ENCODE results near the gene CFAP99.

Gene CFAP99

DNA sequence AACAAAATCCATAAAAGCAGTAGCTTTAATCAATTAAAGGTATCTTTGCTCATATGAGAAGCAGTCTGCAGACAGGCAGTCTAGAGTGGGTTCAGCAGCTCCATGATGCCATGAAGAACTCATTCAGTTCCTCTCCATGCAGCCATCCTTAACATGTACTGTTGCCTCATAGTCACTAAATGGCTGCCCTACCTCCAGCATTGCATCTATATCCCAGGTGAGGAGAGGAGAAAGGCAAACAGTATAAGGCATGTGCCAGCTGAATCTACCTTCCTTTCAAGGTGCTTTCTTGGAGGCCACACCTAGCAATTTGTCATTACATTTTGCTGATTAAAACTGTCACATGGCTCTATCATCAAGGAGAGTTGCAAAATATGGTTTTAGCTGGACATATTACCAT is 13.2 kb downstream of the CFAP99 start:
- no peak for DNase-seq

DNA sequence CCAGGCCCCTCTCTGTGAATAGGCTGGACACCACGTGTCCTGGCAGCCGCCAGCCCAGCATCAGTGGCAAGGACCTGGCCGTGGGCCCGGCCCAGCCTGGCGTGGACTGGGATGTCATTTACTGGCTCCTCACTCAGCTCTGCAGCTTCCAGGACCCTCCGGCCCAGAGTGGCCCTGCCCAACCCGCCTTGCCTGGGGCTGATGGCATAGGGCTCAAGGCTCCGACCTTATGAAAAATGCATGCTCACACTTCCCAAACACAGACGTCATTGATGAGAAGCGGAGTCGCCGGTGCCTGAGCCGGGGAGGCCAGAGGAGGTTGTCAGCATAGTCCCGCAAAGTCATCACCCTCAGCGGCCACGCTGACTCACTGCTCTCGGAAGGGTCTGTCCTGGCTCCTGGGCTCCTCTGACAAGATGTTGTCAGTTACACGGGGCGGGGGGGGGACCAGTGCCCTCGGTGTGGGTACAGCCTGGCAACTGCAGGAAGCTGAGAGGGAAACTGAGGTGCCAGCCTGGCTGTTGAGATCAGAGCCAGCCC is 14.3 kb downstream of the CFAP99 start:
- DNase-seq: peak; percentile 63 to 78

DNA sequence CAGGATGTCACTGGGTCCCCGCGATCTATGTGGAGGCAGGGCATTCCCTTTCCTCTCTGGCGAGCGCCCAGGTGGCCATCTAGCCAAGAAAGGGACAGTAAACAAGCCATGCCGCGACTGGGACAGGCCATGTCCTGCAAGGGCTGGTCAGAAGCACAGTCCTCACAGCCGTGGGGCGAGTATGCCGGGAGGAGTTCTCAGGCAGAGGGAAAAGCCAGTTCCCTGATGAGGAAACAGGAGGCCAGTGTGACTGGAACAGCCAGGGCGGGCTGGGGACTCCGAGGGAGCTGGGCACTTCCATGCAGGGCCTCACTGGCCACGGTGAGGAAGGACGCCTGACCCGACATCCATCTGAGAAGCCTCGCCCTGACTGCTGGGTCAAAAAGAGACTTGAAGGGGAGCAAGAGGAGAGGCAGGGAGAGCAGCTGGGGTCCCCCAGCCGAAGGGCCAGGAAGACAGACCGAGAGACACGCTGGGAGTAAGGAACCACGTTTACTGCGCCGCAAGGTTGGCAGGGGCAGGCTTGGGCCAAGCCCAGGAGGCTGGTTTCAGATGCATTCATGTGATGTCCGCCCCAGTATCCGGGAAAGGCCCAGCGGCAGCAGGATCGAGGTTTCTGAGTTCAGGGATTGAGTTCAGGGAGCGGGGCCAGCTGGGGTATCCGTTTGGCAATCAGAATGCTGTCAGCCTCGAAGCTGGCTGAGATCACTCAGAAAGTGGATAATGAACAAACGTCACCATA is 15.0 kb downstream of the CFAP99 start:
- DNase-seq: peak in 1 of 2 donors; percentile 46

DNA sequence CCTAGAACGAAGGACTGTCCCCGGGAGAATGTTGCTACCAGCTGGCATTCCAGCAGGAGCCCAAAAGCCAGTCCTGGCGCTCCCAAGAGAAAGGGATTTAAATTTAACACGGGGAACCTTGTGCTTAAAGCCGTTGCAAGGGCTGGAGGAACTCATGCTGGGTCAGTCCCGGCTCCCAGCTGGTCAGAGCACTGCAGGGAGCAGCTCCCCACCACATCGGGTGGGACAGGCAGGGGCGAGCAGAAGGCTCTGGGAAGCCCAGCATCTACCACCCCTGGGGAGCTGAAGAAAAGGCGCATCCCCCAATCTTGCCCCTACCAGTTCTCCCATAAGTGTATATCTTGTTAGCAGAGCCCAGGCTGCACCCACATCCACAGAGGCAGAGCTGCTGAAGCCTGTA is 15.7 kb downstream of the CFAP99 start:
- DNase-seq: no peak

DNA sequence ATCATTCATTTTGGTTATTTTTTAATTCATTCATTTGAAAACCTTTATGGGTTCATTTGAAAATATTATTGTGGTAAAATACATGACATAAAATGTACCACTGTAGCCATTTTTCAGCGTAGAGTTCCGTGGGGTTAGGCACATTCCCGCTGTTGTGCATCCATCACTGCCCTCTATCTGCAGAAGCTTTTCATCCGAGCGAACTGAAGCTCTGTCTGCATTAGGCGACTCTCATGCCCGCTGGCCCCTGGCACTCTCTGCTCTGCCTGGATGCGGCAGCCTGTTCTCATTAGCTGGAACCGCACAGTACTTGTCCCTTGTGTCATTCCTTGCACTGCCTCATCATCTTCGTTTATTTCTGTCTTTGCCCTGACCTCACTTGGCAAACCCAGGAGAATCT is 17.5 kb downstream of the CFAP99 start:
- DNase-seq: peak; percentile 42 to 72

DNA sequence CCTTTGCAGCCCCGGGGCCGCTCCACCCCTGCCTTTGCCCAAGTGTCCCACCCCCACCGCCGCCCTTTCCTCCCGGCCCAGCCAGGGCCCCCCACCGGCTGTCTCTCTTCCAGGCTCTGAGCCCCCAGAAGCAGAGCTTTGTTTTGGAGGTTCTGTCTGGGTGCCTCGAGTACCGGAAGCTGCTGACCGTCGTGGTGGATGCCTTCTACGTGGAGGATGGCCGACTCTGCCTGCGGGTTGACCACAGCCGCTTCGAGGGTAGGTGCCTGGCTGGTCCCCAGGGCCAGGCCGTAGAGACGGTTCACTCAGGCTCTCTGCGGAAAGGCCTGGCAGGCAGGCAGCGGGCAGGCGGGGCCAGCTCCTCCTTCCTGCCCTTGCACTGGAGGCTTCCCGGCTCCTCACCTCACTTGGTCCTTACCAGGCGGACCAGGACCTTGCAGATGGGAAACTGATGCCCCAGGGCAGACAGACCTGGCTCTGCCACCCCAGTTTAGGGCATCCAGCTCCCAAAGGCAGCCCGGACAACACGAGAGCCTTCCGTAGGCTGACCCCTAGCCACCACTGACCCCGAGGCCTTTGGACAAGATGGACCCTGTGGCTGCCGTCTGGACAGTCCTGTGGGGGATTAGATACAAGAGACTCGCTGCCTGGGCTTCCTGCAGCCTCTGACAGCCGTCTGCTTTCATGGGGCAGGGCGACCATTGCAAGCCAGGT is 18.2 kb downstream of the CFAP99 start:
- no peak for DNase-seq

DNA sequence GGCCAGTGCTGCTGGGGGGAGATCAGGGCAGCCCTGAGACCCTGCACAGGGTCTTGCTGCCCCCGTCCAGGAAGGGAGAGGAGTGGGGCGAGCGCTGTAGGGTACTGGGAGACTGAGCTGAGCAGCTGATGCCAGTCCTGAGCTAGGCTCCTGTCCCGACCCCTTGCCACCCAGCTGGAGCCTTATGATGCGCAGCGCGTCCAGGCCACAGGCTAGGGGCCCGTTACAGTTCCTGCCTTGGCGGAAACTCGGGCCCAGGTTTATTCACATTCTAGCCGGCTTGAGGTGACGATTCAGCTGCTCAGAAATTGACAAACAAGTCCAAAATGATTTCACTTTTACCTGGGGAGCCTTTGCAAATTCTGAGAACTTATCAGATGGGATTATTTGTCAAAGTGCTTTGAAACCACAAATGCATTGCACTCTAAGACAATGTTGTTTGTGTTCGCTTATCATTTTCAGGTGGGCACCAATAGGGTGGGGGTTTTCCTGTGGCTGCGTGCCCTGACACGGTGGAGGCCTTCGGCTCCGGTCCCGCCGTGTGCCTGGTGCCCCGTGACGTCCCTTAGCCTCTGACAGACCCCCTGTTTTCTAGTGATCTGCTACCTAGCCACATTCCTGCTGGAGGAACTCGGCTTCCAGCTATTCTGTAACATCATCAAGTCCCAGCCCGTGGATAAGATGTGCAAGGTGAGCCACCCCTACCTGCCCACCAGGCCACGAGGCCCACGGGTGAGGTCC is 18.9 kb downstream of the CFAP99 start:
- no peak for DNase-seq

DNA sequence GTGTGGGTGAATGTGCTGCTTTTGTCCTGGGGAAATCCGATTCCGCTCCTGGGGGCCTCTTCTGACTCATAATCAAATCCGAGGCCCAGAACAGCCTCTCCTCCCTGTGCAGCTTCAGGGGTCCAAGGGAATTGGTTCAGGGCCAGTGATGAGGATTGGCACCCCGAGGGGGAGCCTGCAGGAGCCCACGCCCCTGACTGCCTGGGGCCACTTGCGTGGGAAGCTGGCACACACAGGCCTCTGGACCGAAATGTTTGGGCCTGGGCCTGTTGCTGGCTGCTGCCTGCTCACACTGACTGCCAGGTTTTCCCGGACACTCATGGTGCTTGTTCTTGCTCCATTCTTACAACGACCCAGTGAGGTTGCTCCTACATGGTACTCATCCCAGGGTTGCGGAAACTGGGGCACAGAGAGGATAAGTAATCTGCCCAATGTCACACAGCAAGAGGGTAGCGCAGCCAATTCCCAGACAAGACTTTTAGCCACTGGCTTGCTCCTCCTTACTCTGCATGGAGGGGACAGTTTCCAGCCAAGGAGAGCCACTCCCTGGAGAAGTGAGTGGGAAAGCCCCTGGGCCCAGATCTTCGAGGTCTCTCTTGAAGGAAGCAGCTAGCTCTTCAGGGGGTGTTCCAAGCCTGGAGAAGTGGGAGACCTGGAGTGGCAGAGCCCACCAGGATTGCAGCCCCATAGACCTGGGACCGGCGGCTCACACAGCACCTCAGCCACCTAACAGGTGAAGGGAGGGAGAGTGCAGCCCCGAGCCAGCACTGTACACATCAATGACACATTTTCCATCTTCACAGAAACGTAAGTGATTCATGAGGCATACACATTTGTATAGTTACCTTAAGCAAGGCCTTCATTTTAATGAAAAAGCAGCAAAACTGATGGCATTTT is 20.3 kb downstream of the CFAP99 start:
- DNase-seq: no peak

DNA sequence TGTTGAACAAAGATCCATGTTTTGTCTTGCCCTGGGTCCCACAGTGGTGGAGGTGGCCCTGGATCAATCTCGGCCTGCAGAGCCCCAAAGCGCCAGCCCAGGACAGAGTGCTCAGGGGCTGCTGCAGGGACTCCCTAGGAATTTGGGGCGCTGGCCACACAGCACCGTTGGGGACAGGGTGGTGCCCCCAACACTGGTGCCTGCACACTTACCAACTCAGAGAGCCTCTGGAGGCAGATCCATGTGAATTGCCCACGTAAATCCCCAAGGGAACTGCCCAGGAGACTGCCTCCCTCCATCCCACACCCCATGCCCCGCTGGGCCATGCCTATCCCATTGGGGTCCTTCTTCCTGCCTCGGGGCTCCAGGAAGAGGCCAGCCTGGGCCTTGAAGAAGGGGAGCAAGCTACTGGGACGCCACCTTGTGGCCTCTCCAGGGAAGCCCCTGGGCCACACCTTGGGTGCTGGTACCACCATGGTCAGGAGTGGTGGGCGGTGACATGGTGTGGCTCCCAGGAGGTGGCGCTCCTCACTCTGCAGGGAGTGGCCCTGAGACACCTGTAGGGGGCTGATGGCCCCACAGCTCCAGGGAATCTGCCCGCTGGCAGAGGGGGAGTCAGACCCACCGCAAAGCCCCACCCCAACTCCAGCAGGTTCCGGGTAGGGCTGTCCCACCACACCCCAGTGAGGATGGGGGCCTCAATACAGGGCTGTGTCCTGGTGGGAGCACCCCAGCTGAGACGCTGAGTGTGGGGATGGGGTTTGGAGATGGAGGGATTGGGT is 22.8 kb downstream of the CFAP99 start:
- no peak for DNase-seq

DNA sequence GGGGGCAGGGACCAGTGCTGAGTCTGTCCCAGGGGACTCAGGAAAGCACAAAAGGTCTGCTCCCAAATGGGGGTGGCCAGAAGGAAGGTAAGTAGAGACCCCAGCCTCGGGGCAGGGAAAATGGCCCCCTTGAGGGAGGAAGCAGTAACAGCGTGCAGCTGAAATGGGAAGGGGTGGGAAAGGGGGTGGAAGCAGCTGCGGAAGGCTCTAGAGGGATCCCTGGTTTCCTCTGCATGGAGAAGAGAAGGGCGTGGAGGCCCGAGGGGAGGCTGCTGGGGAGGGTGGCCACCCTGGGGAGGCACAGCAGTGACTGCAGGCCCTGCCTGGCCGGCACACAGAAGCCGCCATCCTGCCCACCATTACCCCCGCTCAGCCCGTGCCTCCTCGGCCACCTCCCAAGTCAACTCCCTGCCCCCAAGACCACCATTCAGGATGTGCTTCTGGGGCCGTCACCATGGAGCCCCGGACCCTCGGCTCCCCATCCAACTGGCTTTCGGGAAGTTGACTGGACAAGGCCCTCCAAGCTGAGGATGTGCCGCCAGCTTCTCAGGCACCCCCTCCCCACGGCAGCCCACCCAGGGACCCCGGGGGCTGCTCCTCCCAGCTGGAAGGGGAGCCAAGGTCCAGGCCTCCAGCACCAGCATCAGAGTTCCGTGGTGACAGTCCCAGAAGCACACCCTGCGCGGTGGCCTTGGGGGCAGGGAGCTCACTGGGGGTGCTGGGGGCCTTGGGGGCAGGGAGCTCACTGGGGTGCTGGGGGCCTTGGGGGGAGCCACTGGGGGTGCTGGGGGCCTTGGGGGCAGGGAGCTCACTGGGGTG is 23.6 kb downstream of the CFAP99 start:
- no peak for DNase-seq

DNA sequence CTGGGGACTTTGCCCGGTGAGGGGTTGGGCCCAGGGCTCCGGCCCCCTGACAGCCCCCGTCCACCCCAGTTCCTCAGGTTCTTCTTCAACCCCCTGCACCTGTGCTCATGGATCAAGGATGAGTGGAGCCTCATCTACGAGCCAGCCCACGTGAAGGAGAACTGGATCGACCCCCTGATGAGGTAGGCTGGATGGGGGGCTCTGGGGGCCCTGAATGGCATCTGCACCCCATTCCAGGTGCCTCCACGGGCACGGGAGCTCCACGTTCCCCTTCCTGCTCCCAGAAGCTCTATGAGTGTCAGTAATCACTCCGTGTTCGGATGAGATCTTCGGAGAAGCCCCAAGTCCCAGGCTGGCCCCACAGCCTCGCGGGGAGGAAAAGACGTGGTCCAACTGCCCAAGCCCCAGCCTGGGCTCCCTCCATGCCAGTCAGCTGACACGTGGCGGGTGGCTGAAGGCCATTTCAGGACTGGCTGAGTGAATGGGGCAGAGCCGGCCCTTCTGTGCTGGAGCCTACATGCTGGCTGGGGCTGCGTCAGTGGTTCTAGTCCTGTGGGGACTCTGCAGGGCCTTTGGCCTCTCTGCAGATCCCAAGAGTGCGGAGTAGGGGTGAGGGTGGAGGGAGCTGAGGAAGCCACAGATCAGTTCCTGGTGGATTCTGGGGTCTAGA is 24.4 kb downstream of the CFAP99 start:
- no peak for DNase-seq

DNA sequence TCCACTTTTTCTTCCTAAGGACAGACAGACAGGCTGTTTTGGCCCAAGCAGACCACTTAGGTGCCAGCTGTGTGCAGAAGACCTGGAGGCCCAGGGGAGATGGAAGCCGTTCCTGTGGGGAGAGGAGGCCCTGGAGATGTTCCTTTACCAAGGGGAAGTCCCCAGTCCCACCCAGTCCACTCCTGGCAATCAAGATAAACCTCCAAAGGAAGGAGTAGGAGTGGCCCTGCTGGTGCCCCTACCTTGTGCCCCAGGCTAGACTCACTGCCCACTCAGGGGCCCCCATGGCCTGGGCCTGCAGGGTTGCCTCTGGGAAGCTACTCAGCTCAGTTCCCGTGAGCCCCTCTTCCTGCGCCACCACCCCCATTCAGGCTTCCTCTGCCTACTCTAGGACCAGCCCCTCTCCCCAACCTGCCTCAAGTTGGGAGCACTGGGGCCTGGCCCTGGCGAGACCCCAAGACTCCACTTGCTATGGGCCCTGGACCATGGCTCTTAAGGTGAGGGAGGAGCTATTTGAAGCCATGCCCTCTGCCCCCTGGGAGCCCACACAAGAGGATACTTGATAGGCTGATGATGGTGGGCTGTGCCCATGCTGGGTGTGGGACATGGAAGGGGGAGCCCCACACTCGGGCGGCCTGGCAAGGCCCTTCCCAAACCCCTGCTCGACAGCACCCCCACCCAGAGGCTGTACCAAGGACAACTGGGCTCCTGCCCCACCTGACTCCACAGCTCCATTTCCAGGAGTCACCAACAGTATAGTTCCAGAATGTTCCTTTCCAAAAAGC is 25.4 kb downstream of the CFAP99 start:
- no peak for DNase-seq

DNA sequence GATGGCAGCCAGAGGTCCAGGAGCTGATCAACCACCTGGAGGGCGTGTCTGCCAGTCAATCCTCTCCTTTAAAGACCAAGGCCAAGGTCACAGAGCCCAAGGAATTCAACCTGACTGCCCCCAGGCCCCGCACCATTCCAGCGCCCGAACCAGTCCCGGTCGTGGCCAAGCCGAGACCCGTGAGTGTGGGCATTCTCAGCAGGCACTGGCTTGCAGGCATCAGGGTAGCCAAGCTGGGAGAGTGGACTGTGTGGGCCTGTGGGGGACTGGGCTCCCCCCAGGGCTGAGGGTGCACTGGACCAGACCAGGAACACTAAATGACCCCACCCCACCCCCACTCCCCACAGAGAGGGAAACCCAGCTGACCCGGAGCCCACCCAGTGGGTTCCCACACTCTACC is 26.4 kb downstream of the CFAP99 start:
- DNase-seq: no peak

DNA sequence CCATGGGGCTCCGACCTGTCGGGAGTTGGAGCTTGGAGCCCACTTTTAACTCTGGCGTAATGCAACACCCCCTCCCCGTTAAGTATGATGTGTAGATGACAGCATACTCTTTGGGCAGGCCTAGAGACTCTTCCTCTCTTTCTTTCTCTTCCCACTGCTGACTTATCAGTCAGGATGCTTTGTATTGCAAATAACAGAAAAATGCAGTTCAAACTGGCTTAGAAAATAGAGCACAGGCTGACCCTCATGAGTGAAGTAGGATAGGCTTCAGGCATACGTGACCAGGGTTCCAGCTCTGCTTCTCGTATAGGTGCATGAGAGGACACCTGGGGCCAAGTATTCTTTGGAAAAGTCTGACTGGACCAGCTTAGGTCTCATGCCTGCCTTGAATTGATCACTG is 26.8 kb downstream of the CFAP99 start:
- DNase-seq: no peak

DNA sequence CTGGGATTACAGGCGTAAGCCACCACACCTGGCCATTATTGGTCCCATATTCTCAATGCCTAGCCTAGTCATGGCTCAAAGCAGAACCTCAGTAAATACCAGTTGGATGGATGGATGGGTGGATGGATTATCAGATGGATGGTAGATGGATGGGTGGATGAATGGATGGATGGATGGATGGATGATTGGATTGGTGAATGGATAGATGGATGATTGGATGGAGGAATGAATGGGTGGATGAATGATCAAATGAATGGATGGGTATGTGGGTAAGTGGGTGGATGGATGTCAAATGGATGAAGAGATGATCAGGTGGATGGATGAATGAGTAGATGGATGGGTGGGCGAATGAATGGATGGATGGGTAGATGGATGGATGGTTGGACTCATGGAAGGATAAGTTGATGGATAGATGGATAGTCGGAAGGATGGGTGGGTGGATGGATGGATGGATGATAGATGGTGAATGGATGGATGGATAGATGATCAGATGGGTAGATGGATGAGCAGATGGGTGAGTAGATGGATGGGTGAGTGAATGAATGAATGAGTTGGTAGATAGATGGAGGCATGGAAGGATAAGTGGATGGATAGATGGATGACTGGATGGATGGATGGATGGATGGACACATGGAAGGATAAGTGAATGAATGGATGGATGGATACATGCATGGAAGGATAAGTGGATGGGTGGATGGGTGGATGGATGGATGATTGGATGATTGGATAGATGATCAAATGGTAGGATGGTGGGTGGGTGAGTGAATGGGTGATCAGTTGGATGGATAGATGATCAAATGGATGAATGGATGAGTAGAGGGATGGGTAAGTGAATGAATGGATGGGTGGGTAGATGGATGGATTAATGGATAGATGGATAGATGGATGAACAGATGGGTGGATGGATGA is 28.2 kb downstream of the CFAP99 start:
- DNase-seq: no peak

DNA sequence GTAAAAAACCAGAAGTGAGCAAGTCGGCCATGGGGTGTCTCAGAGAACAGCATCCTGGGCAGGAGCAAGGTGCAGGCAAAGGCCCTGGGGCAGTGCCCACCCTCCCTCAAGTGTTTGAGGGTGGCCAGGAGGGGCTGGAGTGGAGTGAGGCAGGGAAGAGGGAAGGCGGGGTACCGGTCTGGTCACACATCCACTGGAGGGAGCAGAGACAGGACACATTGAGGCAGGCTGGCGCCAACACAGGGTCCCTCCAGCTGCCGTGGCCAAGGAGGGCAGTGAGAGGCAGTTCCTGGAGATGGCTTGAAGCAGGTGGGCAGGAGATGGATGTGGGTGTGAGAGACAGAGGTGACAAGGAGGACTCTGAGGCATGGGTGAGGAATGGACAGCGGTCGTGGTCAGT is 29.8 kb downstream of the CFAP99 start:
- DNase-seq: no peak

DNA sequence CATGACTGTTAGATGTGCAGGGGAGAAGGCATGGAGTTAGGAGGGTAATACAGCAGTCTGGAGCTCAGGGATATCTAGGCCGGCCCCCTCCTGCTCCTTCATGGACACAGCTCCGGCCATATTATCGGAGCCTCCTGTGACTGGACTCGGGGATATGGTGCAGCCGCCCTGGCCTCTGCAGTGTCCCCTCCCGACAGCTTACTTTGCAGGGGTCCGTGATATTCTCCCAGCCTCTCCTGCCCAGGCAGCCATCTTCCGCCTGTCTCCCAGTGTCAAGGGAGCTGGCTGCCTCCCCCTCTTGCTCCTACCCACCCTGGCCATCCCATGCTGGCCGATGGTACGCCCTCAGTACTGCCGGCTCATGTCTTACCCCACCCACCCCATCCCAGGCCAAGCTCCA is 30.3 kb downstream of the CFAP99 start:
- no peak for DNase-seq
